Tibial artery (tissue), 4 donors: Measurements from ENCODE around the gene LMO3.

Experiments
- DNase-seq, 2 donors: peaks; one replicate each; pipeline ENCODE4 v3.0.0-alpha.2; 2019
- H3K27ac ChIP-seq, 2 donors: fragments of 200-600 bp; sonication (generic) in 1 of 2; 1 replicate in 1 of 2; 2 replicates in 1 of 2; pipeline ENCODE4 v1.5.1; 2018 to 2019; ENCODE audit warnings: mild to moderate bottlenecking in 1 of 2
- H3K27me3 ChIP-seq, 2 donors: fragments of 200-600 bp; sonication (generic) in 1 of 2; one replicate each; pipeline versions ENCODE4 v1.5.1 to v1.6.0; 2016 to 2019
- H3K36me3 ChIP-seq, 3 donors: fragments of 200-600 bp; sonication (generic) in 2 of 3; one replicate each; pipeline ENCODE4 v1.5.1; 2016 to 2019; ENCODE audit warnings: mild to moderate bottlenecking in 2 of 3
- H3K4me1 ChIP-seq, 4 donors: fragments of 200-600 bp; sonication (generic) in 2 of 4; 1 replicate in 3 of 4; 2 replicates in 1 of 4; pipeline ENCODE4 v1.5.1; 2016 to 2019
- H3K4me3 ChIP-seq, 2 donors: fragments of 200-600 bp; sonication (generic) in 1 of 2; 1 replicate in 1 of 2; 2 replicates in 1 of 2; pipeline ENCODE4 v1.5.1; 2018 to 2019; ENCODE audit warnings: mild to moderate bottlenecking in 2 of 2
- H3K9me3 ChIP-seq, 3 donors: fragments of 200-600 bp; sonication (generic) in 1 of 3; one replicate each; pipeline ENCODE4 v1.5.1; 2016 to 2019
- intact Hi-C: fragments of 100-400 bp; cut with DNase I; formaldehyde crosslinking; loops from one replicate; pipeline ENCODE4 v1.15.0; 2023; ENCODE audit warnings: low total_unique reads
- TF ChIP-seq, protein P1 (sequence below), 2 experiments: fragments of 200-600 bp in 1 of 2; fragments of 450-650 bp in 1 of 2; IDR thresholded peaks; one replicate each; pipeline ENCODE4 v1.5.1; 2017 to 2019; ENCODE audit warnings: antibody characterized with exemption in 2 of 2, mild to moderate bottlenecking in 1 of 2, moderate library complexity in 1 of 2

The LMO3 gene

GRCh38 chr12:16513231-16513630, 92.7 kb downstream of the LMO3 start:
- TF ChIP-seq, protein P1, sequence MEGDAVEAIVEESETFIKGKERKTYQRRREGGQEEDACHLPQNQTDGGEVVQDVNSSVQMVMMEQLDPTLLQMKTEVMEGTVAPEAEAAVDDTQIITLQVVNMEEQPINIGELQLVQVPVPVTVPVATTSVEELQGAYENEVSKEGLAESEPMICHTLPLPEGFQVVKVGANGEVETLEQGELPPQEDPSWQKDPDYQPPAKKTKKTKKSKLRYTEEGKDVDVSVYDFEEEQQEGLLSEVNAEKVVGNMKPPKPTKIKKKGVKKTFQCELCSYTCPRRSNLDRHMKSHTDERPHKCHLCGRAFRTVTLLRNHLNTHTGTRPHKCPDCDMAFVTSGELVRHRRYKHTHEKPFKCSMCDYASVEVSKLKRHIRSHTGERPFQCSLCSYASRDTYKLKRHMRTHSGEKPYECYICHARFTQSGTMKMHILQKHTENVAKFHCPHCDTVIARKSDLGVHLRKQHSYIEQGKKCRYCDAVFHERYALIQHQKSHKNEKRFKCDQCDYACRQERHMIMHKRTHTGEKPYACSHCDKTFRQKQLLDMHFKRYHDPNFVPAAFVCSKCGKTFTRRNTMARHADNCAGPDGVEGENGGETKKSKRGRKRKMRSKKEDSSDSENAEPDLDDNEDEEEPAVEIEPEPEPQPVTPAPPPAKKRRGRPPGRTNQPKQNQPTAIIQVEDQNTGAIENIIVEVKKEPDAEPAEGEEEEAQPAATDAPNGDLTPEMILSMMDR (IDR thresholded peaks at IDR 0.05): no peak
- Histone ChIP-seq H3K27ac (no peak overlapping the region), H3K36me3 (no peaks in the 10 kb centered on the region), H3K27me3 (no peaks in the 10 kb centered on the region), H3K4me1 (no peaks in the 10 kb centered on the region), H3K4me3 (no peak overlapping the region), H3K9me3 (no peaks in the 10 kb centered on the region)
- intact Hi-C loops: no loop called here
- no peak for DNase-seq

GRCh38 chr12:16509411-16509810, 96.6 kb downstream of the LMO3 start:
- Histone ChIP-seq H3K27me3 (no peaks in the 10 kb centered on the region), H3K4me1 (no peaks in the 10 kb centered on the region), H3K9me3 (no peaks in the 10 kb centered on the region), H3K4me3 (no peak overlapping the region), H3K27ac (no peak overlapping the region), H3K36me3 (no peaks in the 10 kb centered on the region)
- intact Hi-C loops: no loop called here
- DNase-seq: no peak
- TF ChIP-seq, protein P1 (IDR thresholded peaks at IDR 0.05): no peak

- H3K27me3 ChIP-seq: no peaks in the 10 kb centered on the region
- TF ChIP-seq, protein P1 (IDR thresholded peaks at IDR 0.05): no peak
Observed at GRCh38 chr12:16506394-16506793, 99.6 kb downstream of the LMO3 start.

DNA sequence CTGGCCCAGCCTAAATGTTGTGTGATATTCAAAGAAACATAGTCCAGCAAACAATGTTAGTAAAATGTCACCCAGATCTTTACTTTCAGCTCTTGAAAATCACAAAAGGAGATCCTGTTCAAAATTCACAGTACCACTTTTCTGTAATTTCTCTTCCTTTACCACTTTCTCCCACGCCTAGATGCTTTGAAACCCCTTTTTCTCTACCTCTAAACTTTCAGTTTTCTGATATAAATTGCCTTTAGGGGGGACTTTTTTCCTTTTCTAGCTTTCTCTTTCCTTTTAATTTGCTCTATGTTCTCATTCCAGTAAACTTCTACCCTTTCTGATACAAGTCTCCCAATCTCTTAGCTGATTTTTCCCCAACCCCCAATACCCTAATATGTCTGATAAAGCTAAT, 101.8 kb downstream of the LMO3 start:
- H3K4me1 ChIP-seq: no peaks in the 10 kb centered on the region
- no peaks in the 10 kb centered on the region for H3K27me3 ChIP-seq
- no peaks in the 10 kb centered on the region for H3K9me3 ChIP-seq
- H3K4me3 ChIP-seq: no peak overlapping the region
- intact Hi-C loops: no loop called here
- TF ChIP-seq, protein P1 (IDR thresholded peaks at IDR 0.05): no peak
- no peak overlapping the region for H3K27ac ChIP-seq
- no peaks in the 10 kb centered on the region for H3K36me3 ChIP-seq
- no peak for DNase-seq

More at GRCh38 chr12:16506394-16506793, 99.6 kb downstream of the LMO3 start:
- intact Hi-C loops: no loop called here
- Histone ChIP-seq H3K9me3 (no peaks in the 10 kb centered on the region), H3K4me3 (no peak overlapping the region), H3K36me3 (no peaks in the 10 kb centered on the region), H3K4me1 (no peaks in the 10 kb centered on the region), H3K27ac (no peak overlapping the region)
- DNase-seq: no peak

GRCh38 chr12:16499611-16500010, 106.4 kb downstream of the LMO3 start:
- H3K27ac ChIP-seq: no peak overlapping the region
- H3K4me1 ChIP-seq: no peaks in the 10 kb centered on the region
- H3K4me3 ChIP-seq: no peak overlapping the region
- H3K9me3 ChIP-seq: no peaks in the 10 kb centered on the region
- intact Hi-C loops: no loop called here
- H3K27me3 ChIP-seq: no peaks in the 10 kb centered on the region
- H3K36me3 ChIP-seq: no peaks in the 10 kb centered on the region
- no peak for DNase-seq
- TF ChIP-seq, protein P1 (IDR thresholded peaks at IDR 0.05): no peak
